ENCODE results near the gene ZNF532. TPM values are rescaled to one million over a fixed set of nuclear protein-coding genes. Genes with fewer than 3 reads are reported as not detected.

Gene ZNF532
- total RNA-seq, 4 donors from 2014 or later = 48.3 to 128 (median 96.2) TPM

GRCh38 chr18:58941426-58942099 lies 76.9 kb downstream of the ZNF532 start:
- Histone ChIP-seq H3K4me1 (peaks cover 0 to 22% (median 0%) of the 10 kb centered on the region in 3 donors), H3K36me3 (peaks cover 0 to 59% of the 10 kb centered on the region in 2 donors), H3K27ac (no peak overlapping the region), H3K27me3 (no peaks in the 10 kb centered on the region), H3K4me3 (no peak overlapping the region), H3K9me3 (no peaks in the 10 kb centered on the region)
- no peak for TF ChIP-seq EP300 (IDR thresholded peaks at IDR 0.05)
- TF ChIP-seq CTCF (IDR thresholded peaks at IDR 0.05) = no peak
- TF ChIP-seq POLR2A (IDR thresholded peaks at IDR 0.05) = no peak
- no peak for TF ChIP-seq POLR2AphosphoS5 (IDR thresholded peaks at IDR 0.05)
- ATAC-seq = no peak
- WGBS, 2 donors (ENCODE audit: low coverage in 1 of 2) = 90 to 94% methylated on average over 2 to 6 of the region's 8 CpGs

GRCh38 chr18:58943896-58944295 lies 79.2 kb downstream of the ZNF532 start:
- 56 to 70% methylated on average over 3 of the region's 3 CpGs for WGBS, 2 donors (ENCODE audit: low coverage in 1 of 2)
- no peak for ATAC-seq
- TF ChIP-seq POLR2A (IDR thresholded peaks at IDR 0.05) (no peak), EP300 (IDR thresholded peaks at IDR 0.05) (no peak), CTCF (IDR thresholded peaks at IDR 0.05) (no peak), POLR2AphosphoS5 (IDR thresholded peaks at IDR 0.05) (no peak)

GRCh38 chr18:58947136-58947732 lies 82.6 kb downstream of the ZNF532 start:
- WGBS, 2 donors (ENCODE audit: low coverage in 1 of 2) = 86 to 92% methylated on average over 2 to 7 of the region's 7 CpGs
- no peak overlapping the region for H3K4me3 ChIP-seq
- H3K36me3 ChIP-seq = peaks cover 0 to 46% of the 10 kb centered on the region in 2 donors
- no peak overlapping the region for H3K27ac ChIP-seq
- no peaks in the 10 kb centered on the region for H3K27me3 ChIP-seq
- H3K4me1 ChIP-seq = peaks cover 0 to 7% (median 0%) of the 10 kb centered on the region in 3 donors
- TF ChIP-seq CTCF (IDR thresholded peaks at IDR 0.05) = no peak
- TF ChIP-seq POLR2AphosphoS5 (IDR thresholded peaks at IDR 0.05) = no peak
- TF ChIP-seq EP300 (IDR thresholded peaks at IDR 0.05) = no peak
- no peak for TF ChIP-seq POLR2A (IDR thresholded peaks at IDR 0.05)
- no peak for ATAC-seq
- no peaks in the 10 kb centered on the region for H3K9me3 ChIP-seq

More at GRCh38 chr18:58943896-58944295, 79.2 kb downstream of the ZNF532 start:
- H3K4me3 ChIP-seq = no peak overlapping the region
- no peak overlapping the region for H3K27ac ChIP-seq
- no peaks in the 10 kb centered on the region for H3K9me3 ChIP-seq
- peaks cover 0 to 61% of the 10 kb centered on the region in 2 donors for H3K36me3 ChIP-seq
- H3K4me1 ChIP-seq = peaks cover 0 to 7% (median 0%) of the 10 kb centered on the region in 3 donors
- no peaks in the 10 kb centered on the region for H3K27me3 ChIP-seq

GRCh38 chr18:58949031-58949430 lies 84.4 kb downstream of the ZNF532 start:
- WGBS, 2 donors (ENCODE audit: low coverage in 1 of 2) = 91% methylated on average over 1 of the region's 1 CpG; no CpG with 5 or more reads in 1 of the 2 donors
- ATAC-seq = no peak

More at GRCh38 chr18:58949031-58949430, 84.4 kb downstream of the ZNF532 start:
- no peak for TF ChIP-seq POLR2A (IDR thresholded peaks at IDR 0.05)
- TF ChIP-seq CTCF (IDR thresholded peaks at IDR 0.05) = no peak
- TF ChIP-seq POLR2AphosphoS5 (IDR thresholded peaks at IDR 0.05) = no peak
- no peak for TF ChIP-seq EP300 (IDR thresholded peaks at IDR 0.05)
- peaks cover 0 to 6% (median 0%) of the 10 kb centered on the region in 3 donors for H3K4me1 ChIP-seq
- peaks cover 0 to 51% of the 10 kb centered on the region in 2 donors for H3K36me3 ChIP-seq
- no peaks in the 10 kb centered on the region for H3K27me3 ChIP-seq
- no peak overlapping the region for H3K27ac ChIP-seq
- H3K9me3 ChIP-seq = no peaks in the 10 kb centered on the region
- H3K4me3 ChIP-seq = no peak overlapping the region
